Measurements from ENCODE around the gene PDE5A. TPM values are rescaled to one million over a fixed set of nuclear protein-coding genes. Genes with fewer than 3 reads are reported as not detected.

PDE5A gene
- total RNA-seq, 2 donors from 2014 or later, result 0.58 to 0.65 TPM

DNA sequence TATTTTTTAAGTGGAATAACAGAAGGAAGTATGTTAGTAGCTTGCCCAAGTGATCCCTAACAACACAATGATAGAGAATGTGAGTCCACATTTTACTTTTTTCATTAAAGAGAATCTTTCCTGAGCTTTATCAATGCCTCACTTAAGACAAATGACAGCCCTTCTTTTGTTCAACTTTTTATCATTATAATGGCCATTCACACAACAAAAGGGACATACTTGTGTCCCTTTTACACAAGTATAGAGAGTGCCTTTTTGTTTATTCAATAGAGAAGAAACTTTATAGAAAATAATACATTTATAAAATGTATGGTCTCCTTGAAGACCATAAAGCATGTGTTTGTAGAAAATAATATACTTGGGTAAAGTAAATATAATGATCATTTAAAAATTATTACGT, 96.3 kb downstream of the PDE5A start:
- Mint-ChIP-seq H3K27me3 (no peaks in the 10 kb centered on the region), H3K36me3 (ENCODE audit: low read depth) (peaks cover 11% of the 10 kb centered on the region), H3K27ac (no peak overlapping the region), H3K9me3 (no peaks in the 10 kb centered on the region), H3K4me3 (no peak overlapping the region), H3K4me1 (no peaks in the 10 kb centered on the region)
- no peak for ATAC-seq (replicated peaks)

DNA sequence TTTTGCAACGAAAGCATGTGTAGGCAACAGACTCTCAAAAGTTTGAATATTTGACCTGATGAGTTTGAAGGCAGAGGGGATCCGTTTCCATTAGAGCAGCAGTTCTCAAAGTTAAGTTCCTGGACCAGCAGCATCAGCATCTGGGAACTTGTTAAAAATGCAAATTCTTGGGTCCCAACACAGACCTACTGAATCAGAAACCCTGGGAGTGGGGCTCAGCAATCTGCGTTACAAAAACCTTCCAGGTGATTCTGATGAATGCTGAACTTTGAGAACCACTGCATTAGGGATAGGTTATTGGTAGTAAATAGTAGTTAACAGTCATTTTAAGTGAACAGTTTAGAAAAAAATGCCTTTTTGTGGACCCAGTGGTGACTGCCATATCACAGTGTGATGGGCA, 98.8 kb downstream of the PDE5A start:
- H3K9me3 Mint-ChIP-seq, result no peaks in the 10 kb centered on the region
- no peaks in the 10 kb centered on the region for H3K27me3 Mint-ChIP-seq
- no peak overlapping the region for H3K4me3 Mint-ChIP-seq
- no peaks in the 10 kb centered on the region for H3K4me1 Mint-ChIP-seq
- H3K27ac Mint-ChIP-seq, result no peak overlapping the region
- no peak for ATAC-seq (replicated peaks)
- peaks cover 11% of the 10 kb centered on the region for H3K36me3 Mint-ChIP-seq (ENCODE audit: low read depth)

DNA sequence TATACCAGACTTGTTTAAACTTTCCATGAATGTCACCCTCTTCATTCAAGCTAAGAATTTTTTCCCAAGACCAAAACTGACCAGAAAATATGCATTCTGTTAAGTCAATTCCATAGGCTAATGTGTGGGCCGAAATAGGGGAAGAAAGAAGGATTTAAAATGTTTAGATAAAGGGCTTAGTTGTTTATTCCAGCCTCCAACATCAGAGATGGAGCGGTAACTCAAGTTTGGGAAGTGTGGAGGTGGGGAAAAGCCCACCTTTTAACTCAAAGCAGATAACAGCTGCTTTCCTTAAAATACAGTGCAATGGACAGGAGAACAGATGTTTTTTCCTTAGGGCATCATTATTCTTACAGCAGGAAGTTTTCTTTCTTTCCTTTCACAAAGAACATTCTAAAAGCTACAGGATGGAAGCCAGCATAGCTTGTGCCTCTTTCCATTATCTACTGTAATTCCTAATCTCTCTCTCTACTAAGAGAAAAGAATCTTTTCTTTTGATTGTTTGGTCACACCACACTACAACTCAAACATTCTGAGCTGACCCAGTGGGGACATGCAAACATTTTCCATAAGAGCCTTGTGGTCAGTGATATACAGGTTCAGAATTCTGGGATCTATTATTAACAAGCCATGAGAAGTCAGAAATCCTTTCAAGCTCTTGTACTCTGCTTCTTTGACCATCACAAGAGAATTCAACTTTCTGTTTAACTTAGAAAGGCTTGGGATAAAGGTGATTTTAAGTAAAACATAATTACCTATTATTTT, 101.6 kb downstream of the PDE5A start:
- no peaks in the 10 kb centered on the region for H3K9me3 Mint-ChIP-seq
- H3K27me3 Mint-ChIP-seq, result no peaks in the 10 kb centered on the region
- no peak overlapping the region for H3K27ac Mint-ChIP-seq
- H3K4me1 Mint-ChIP-seq, result no peaks in the 10 kb centered on the region
- H3K4me3 Mint-ChIP-seq, result no peak overlapping the region
- peaks cover 14% of the 10 kb centered on the region for H3K36me3 Mint-ChIP-seq (ENCODE audit: low read depth)
- no peak for ATAC-seq (replicated peaks)

GRCh38 chr4:119525771-119526712, 102.6 kb downstream of the PDE5A start:
- Mint-ChIP-seq H3K27me3 (no peaks in the 10 kb centered on the region), H3K4me3 (no peak overlapping the region), H3K4me1 (no peaks in the 10 kb centered on the region), H3K36me3 (ENCODE audit: low read depth) (peaks cover 19% of the 10 kb centered on the region), H3K27ac (no peak overlapping the region), H3K9me3 (no peaks in the 10 kb centered on the region)
- ATAC-seq (replicated peaks), result no peak

- Mint-ChIP-seq H3K27ac (no peak overlapping the region), H3K9me3 (no peaks in the 10 kb centered on the region), H3K27me3 (no peaks in the 10 kb centered on the region), H3K4me3 (no peak overlapping the region), H3K4me1 (no peaks in the 10 kb centered on the region), H3K36me3 (ENCODE audit: low read depth) (peaks cover 28% of the 10 kb centered on the region)
- no peak for ATAC-seq (replicated peaks)
Measured at GRCh38 chr4:119525005-119525749, 103.4 kb downstream of the PDE5A start.

DNA sequence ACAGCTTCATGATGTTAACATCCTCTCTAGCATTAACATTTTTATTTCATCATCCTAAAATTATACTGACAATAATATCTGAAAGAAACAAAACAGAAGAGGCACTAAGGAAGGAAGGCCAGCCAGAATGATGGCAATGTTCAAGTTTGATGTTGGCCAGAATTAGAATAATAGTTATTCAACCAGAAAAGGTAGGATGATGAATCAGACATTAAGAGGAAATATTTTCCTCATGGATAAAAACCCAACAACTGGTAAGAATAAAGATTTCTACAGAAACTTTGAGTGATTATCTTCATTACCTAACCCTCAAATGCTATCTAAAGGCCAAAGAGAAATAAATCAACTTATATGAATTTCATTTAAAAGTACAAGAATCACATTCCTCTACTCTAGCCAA, 105.2 kb downstream of the PDE5A start:
- Mint-ChIP-seq H3K27me3 (no peaks in the 10 kb centered on the region), H3K4me3 (no peak overlapping the region)
- ATAC-seq (replicated peaks), result no peak

DNA sequence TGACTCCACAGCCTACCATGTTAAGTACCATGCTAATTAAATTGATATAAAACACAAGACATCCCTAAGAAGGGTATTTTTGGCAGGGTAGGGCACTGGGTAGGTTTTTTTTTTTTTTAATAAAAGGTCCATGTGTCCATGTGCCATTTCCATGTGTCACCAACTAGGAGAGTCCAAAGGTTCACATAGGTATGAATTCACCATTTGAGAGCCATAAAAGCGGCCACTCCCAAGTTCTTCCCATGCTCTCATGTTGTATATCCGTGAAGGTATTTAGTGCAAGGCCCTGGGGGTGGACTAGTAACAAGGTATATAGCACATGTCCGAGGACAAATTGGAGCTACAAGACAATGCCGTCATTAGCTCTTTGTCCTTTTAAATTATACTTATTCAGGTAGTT, 107.3 kb downstream of the PDE5A start:
- no peak overlapping the region for H3K4me3 Mint-ChIP-seq
- no peaks in the 10 kb centered on the region for H3K4me1 Mint-ChIP-seq
- no peak for ATAC-seq (replicated peaks)
- H3K9me3 Mint-ChIP-seq, result no peaks in the 10 kb centered on the region
- no peak overlapping the region for H3K27ac Mint-ChIP-seq
- H3K36me3 Mint-ChIP-seq (ENCODE audit: low read depth), result peaks cover 31% of the 10 kb centered on the region
- H3K27me3 Mint-ChIP-seq, result no peaks in the 10 kb centered on the region

More for the DNA sequence above, 105.2 kb downstream of the PDE5A start:
- H3K9me3 Mint-ChIP-seq, result no peaks in the 10 kb centered on the region
- H3K27ac Mint-ChIP-seq, result no peak overlapping the region
- no peaks in the 10 kb centered on the region for H3K4me1 Mint-ChIP-seq
- H3K36me3 Mint-ChIP-seq (ENCODE audit: low read depth), result peaks cover 31% of the 10 kb centered on the region

GRCh38 chr4:119518915-119519410, 109.6 kb downstream of the PDE5A start:
- ATAC-seq (replicated peaks), result no peak
- H3K9me3 Mint-ChIP-seq, result no peaks in the 10 kb centered on the region
- H3K4me1 Mint-ChIP-seq, result no peaks in the 10 kb centered on the region
- H3K4me3 Mint-ChIP-seq, result no peak overlapping the region
- no peak overlapping the region for H3K27ac Mint-ChIP-seq
- peaks cover 31% of the 10 kb centered on the region for H3K36me3 Mint-ChIP-seq (ENCODE audit: low read depth)
- H3K27me3 Mint-ChIP-seq, result no peaks in the 10 kb centered on the region

GRCh38 chr4:119518230-119518892, 110.2 kb downstream of the PDE5A start:
- no peak for ATAC-seq (replicated peaks)
- H3K27ac Mint-ChIP-seq, result no peak overlapping the region
- no peaks in the 10 kb centered on the region for H3K4me1 Mint-ChIP-seq
- no peaks in the 10 kb centered on the region for H3K27me3 Mint-ChIP-seq
- no peak overlapping the region for H3K4me3 Mint-ChIP-seq
- no peaks in the 10 kb centered on the region for H3K9me3 Mint-ChIP-seq
- H3K36me3 Mint-ChIP-seq (ENCODE audit: low read depth), result peaks cover 31% of the 10 kb centered on the region

GRCh38 chr4:119517361-119518229, 111.0 kb downstream of the PDE5A start:
- no peak for ATAC-seq (replicated peaks)
- H3K9me3 Mint-ChIP-seq, result no peaks in the 10 kb centered on the region
- H3K36me3 Mint-ChIP-seq (ENCODE audit: low read depth), result peaks cover 32% of the 10 kb centered on the region
- H3K4me3 Mint-ChIP-seq, result no peak overlapping the region
- H3K27me3 Mint-ChIP-seq, result no peaks in the 10 kb centered on the region
- no peak overlapping the region for H3K27ac Mint-ChIP-seq
- no peaks in the 10 kb centered on the region for H3K4me1 Mint-ChIP-seq

GRCh38 chr4:119512398-119512797, 116.2 kb downstream of the PDE5A start:
- peaks cover 16% of the 10 kb centered on the region for H3K36me3 Mint-ChIP-seq (ENCODE audit: low read depth)
- H3K27ac Mint-ChIP-seq, result no peak overlapping the region
- no peak overlapping the region for H3K4me3 Mint-ChIP-seq
- H3K9me3 Mint-ChIP-seq, result no peaks in the 10 kb centered on the region
- no peak for ATAC-seq (replicated peaks)
- H3K27me3 Mint-ChIP-seq, result no peaks in the 10 kb centered on the region
- H3K4me1 Mint-ChIP-seq, result no peaks in the 10 kb centered on the region

- no peak for ATAC-seq (replicated peaks)
- Mint-ChIP-seq H3K4me1 (no peaks in the 10 kb centered on the region), H3K27me3 (no peaks in the 10 kb centered on the region), H3K36me3 (ENCODE audit: low read depth) (peaks cover 33% of the 10 kb centered on the region), H3K4me3 (no peak overlapping the region), H3K9me3 (no peaks in the 10 kb centered on the region), H3K27ac (no peak overlapping the region)
Measured at GRCh38 chr4:119510395-119511149, 118.0 kb downstream of the PDE5A start.

DNA sequence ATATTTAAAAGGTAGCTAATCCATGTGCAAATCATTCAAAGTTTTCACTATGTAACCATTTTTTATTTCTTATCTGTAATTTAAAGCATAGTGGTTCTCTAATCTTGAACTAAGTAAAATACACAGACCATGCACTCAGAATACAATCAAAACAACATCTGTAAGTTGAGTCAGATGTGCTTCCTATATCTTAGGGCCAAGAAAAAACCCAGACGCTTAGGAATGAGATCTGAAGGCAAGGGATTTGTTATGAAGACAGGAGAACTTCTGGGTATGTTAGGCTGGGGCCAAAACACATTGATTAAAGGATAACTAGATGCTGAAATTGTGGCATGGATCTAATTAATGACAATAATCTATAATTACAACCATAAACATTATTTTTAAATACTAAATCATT, 120.3 kb downstream of the PDE5A start:
- no peak overlapping the region for H3K27ac Mint-ChIP-seq
- peaks cover 43% of the 10 kb centered on the region for H3K36me3 Mint-ChIP-seq (ENCODE audit: low read depth)
- no peaks in the 10 kb centered on the region for H3K4me1 Mint-ChIP-seq
- H3K27me3 Mint-ChIP-seq, result no peaks in the 10 kb centered on the region
- no peaks in the 10 kb centered on the region for H3K9me3 Mint-ChIP-seq
- H3K4me3 Mint-ChIP-seq, result no peak overlapping the region
- no peak for ATAC-seq (replicated peaks)
